Body of pancreas (tissue), 4 donors: Measurements from ENCODE around the gene ATXN7L1. TPM values are rescaled to one million over a fixed set of nuclear protein-coding genes. Genes with fewer than 3 reads are reported as not detected.

Experiments used
- ATAC-seq: fragments of 150-250 bp; one replicate; pipeline ENCODE4 v1.9.1; 2016
- DNase-seq, 4 donors: peaks; one replicate each; pipeline ENCODE4 v3.0.0-alpha.2; 2019
- H3K27ac ChIP-seq, 4 donors: fragments of 200-600 bp; sonication (generic); 1 replicate in 3 of 4; 2 replicates in 1 of 4; pipeline versions ENCODE4 v1.5.1 to v1.6.1; 2016 to 2019; ENCODE audit warnings: mild to moderate bottlenecking in 1 of 4, mixed read lengths in 1 of 4, moderate library complexity in 1 of 4
- H3K27me3 ChIP-seq, 2 donors: fragments of 200-600 bp; sonication (generic); one replicate each; pipeline ENCODE4 v1.6.0; 2016; ENCODE audit warnings: mild to moderate bottlenecking in 1 of 2
- H3K36me3 ChIP-seq, 2 donors: fragments of 200-600 bp; sonication (generic); replicated peaks in 1 of 2; 2 replicates each; pipeline ENCODE4 v1.5.1; 2016; ENCODE audit warnings: low read depth in 2 of 2; ENCODE audit not compliant: insufficient read depth in 1 of 2
- H3K4me1 ChIP-seq: fragments of 200-600 bp; sonication (generic); one replicate; pipeline ENCODE4 v1.6.0; 2016
- H3K4me3 ChIP-seq, 2 donors: fragments of 200-600 bp; sonication (generic); 1 replicate in 1 of 2; 2 replicates in 1 of 2; pipeline ENCODE4 v1.5.1; 2016 to 2019
- H3K9me3 ChIP-seq, 3 donors: fragments of 200-600 bp; sonication (generic); 1 replicate in 2 of 3; 2 replicates in 1 of 3; pipeline ENCODE4 v1.5.1; 2016
- CTCF ChIP-seq, 7 experiments: fragments of 450-650 bp in 4 of 7; fragments of 200-600 bp in 3 of 7; sonication (generic) in 3 of 7; IDR thresholded peaks; one replicate each; pipeline ENCODE4 v1.5.1; 2016 to 2019; ENCODE audit warnings: antibody characterized with exemption in 7 of 7
- POLR2A ChIP-seq, 3 donors: fragments of 450-650 bp; IDR thresholded peaks; one replicate each; pipeline ENCODE4 v1.6.1; 2016; ENCODE audit warnings: antibody characterized with exemption in 3 of 3, mild to moderate bottlenecking in 2 of 3
- WGBS, 2 donors: methylation state at CpG; one replicate each; pipeline ENCODE4 v1.1.5; 2017; 5-methylcytosine and 5-hydroxymethylcytosine counted together
- intact Hi-C: fragments of 100-400 bp; cut with DNase I; formaldehyde crosslinking; loops from one replicate; pipeline ENCODE4 v1.15.1; 2023
- total RNA-seq, 2 donors: library from RNA; depleted of rRNA; stranded (reverse); fragments of >200 nt; gene quantifications; one replicate each; pipeline ENCODE4 v1.1.0, GENCODE V29; 2016

ATXN7L1 gene
- total RNA-seq, 2 donors from 2014 or later, result 6.6 to 8.0 TPM

GRCh38 chr7:105877736-105878135, 1.3 kb upstream of the ATXN7L1 start:
- Histone ChIP-seq H3K9me3 (no peaks in the 10 kb centered on the region), H3K27ac (peak overlapping the region in 3 of 4 donors; percentile 71 to 79 (median 77)), H3K36me3 (no peaks in the 10 kb centered on the region), H3K4me1 (peaks cover 37% of the 10 kb centered on the region), H3K27me3 (no peaks in the 10 kb centered on the region), H3K4me3 (no peak overlapping the region)
- ATAC-seq (no peak), DNase-seq (no peak)
- TF ChIP-seq POLR2A (IDR thresholded peaks at IDR 0.05) (no peak), CTCF (IDR thresholded peaks at IDR 0.05) (no peak)
- WGBS, 2 donors, result 42 to 43% methylated on average over 8 to 10 of the region's 10 CpGs
- intact Hi-C loops, result no loop called here

- Histone ChIP-seq H3K4me3 (peak overlapping the region; percentile 62 to 83), H3K27ac (peak overlapping the region; percentile 63 to 79 (median 74)), H3K9me3 (no peaks in the 10 kb centered on the region), H3K4me1 (peaks cover 37% of the 10 kb centered on the region), H3K27me3 (no peaks in the 10 kb centered on the region), H3K36me3 (no peaks in the 10 kb centered on the region)
- peak; percentile 53 to 65 (median 55) for DNase-seq
- ATAC-seq, result peak; percentile 23
- intact Hi-C loops, result no loop called here
- WGBS, 2 donors, result 0 to 2% methylated on average over 14 to 38 of the region's 42 CpGs
- TF ChIP-seq CTCF (IDR thresholded peaks at IDR 0.05) (no peak), POLR2A (IDR thresholded peaks at IDR 0.05) (no peak)
Measured at GRCh38 chr7:105876964-105877601, 684 bp upstream of the ATXN7L1 start.

GRCh38 chr7:105875505-105875904, 894 bp downstream of the ATXN7L1 start:
- intact Hi-C loops, result no loop called here
- Histone ChIP-seq H3K27ac (peak overlapping the region in 2 of 4 donors; percentile 66 to 87), H3K36me3 (no peaks in the 10 kb centered on the region), H3K9me3 (no peaks in the 10 kb centered on the region), H3K4me3 (peak overlapping the region; percentile 64 to 75), H3K4me1 (peaks cover 26% of the 10 kb centered on the region), H3K27me3 (no peaks in the 10 kb centered on the region)
- WGBS, 2 donors, result 44 to 50% methylated on average over 4 of the region's 4 CpGs
- DNase-seq, result no peak
- ATAC-seq, result no peak
- no peak for TF ChIP-seq CTCF (IDR thresholded peaks at IDR 0.05)
- TF ChIP-seq POLR2A (IDR thresholded peaks at IDR 0.05), result no peak

GRCh38 chr7:105874055-105874454, 2.3 kb downstream of the ATXN7L1 start:
- no peak overlapping the region for H3K4me3 ChIP-seq
- H3K36me3 ChIP-seq, result no peaks in the 10 kb centered on the region
- TF ChIP-seq CTCF (IDR thresholded peaks at IDR 0.05) (no peak), POLR2A (IDR thresholded peaks at IDR 0.05) (no peak)
- intact Hi-C loops, result no loop called here
- DNase-seq (no peak), ATAC-seq (no peak)
- H3K27ac ChIP-seq, result no peak overlapping the region
- peaks cover 24% of the 10 kb centered on the region for H3K4me1 ChIP-seq
- WGBS, 2 donors, result 93 to 94% methylated on average over 6 of the region's 6 CpGs
- H3K27me3 ChIP-seq, result no peaks in the 10 kb centered on the region
- no peaks in the 10 kb centered on the region for H3K9me3 ChIP-seq

GRCh38 chr7:105872491-105872890, 3.9 kb downstream of the ATXN7L1 start:
- no peak for ATAC-seq
- peaks cover 9% of the 10 kb centered on the region for H3K4me1 ChIP-seq
- H3K27ac ChIP-seq, result no peak overlapping the region
- H3K4me3 ChIP-seq, result no peak overlapping the region
- intact Hi-C loops, result no loop called here
- WGBS, 2 donors, result 95 to 97% methylated on average over 5 of the region's 5 CpGs
- DNase-seq, result no peak
- no peaks in the 10 kb centered on the region for H3K27me3 ChIP-seq
- no peaks in the 10 kb centered on the region for H3K36me3 ChIP-seq
- H3K9me3 ChIP-seq, result no peaks in the 10 kb centered on the region
- no peak for TF ChIP-seq POLR2A (IDR thresholded peaks at IDR 0.05)
- TF ChIP-seq CTCF (IDR thresholded peaks at IDR 0.05), result no peak
